SK-N-SH treated with all-trans-retinoic acid at 6 μM for 48 hours (cell line): Measurements from ENCODE around the gene SHF.

ENCODE experiments used
- ATAC-seq: fragments of 200-7000 bp; cut with Tn5 transposase; 3 replicates; pipeline ENCODE4 v1.9.1; 2020; ENCODE audit warnings: mild to moderate bottlenecking, moderate library complexity
- ARNTL ChIP-seq: fragments of 450-650 bp; formaldehyde crosslinking; IDR thresholded peaks from 2 replicates; pipeline ENCODE4 v1.5.0; 2020; ENCODE audit warnings: low read depth, mild to moderate bottlenecking, moderate library complexity, borderline replicate concordance
- BACH2 ChIP-seq: fragments of 250-450 bp; sonication (Bioruptor Pico); IDR thresholded peaks from 2 replicates; pipeline ENCODE4 v1.9.0; 2021; ENCODE audit warnings: mild to moderate bottlenecking, borderline replicate concordance
- CSRNP3 ChIP-seq: fragments of 250-450 bp; sonication (Bioruptor Pico); IDR thresholded peaks from 2 replicates; pipeline ENCODE4 v1.5.1; 2021; ENCODE audit warnings: mild to moderate bottlenecking, moderate library complexity
- GLIS3 ChIP-seq: fragments of 250-450 bp; sonication (Bioruptor Pico); IDR thresholded peaks from 2 replicates; pipeline ENCODE4 v1.5.0; 2020; ENCODE audit warnings: mild to moderate bottlenecking, moderate library complexity
- POU6F1 ChIP-seq: fragments of 250-450 bp; sonication (Bioruptor Pico); IDR thresholded peaks from 2 replicates; pipeline ENCODE4 v1.8.0; 2021; ENCODE audit warnings: low read depth, mild to moderate bottlenecking, moderate library complexity, borderline replicate concordance
- RARB ChIP-seq: fragments of 250-450 bp; sonication (Bioruptor Pico); IDR thresholded peaks from 2 replicates; pipeline ENCODE4 v1.8.0; 2021; ENCODE audit warnings: mild to moderate bottlenecking, moderate library complexity
- SNAI2 ChIP-seq: fragments of 250-450 bp; sonication (Bioruptor Pico); IDR thresholded peaks from 2 replicates; pipeline ENCODE4 v1.5.0; 2020; ENCODE audit warnings: mild to moderate bottlenecking, moderate library complexity
- TCF4 ChIP-seq: fragments of 250-450 bp; sonication (Bioruptor Pico); IDR thresholded peaks from 2 replicates; pipeline ENCODE4 v1.8.0; 2021; ENCODE audit warnings: mild to moderate bottlenecking, moderate library complexity, borderline replicate concordance
- TOX ChIP-seq: fragments of 250-450 bp; sonication (Bioruptor Pico); IDR thresholded peaks from 2 replicates; pipeline ENCODE4 v1.8.0; 2021; ENCODE audit warnings: mild to moderate bottlenecking, moderate library complexity, borderline replicate concordance
- TSHZ2 ChIP-seq: fragments of 250-450 bp; sonication (Bioruptor Pico); IDR thresholded peaks from 2 replicates; pipeline ENCODE4 v1.5.0; 2020; ENCODE audit warnings: mild to moderate bottlenecking, moderate library complexity
- ZFP3 ChIP-seq: fragments of 250-450 bp; sonication (Bioruptor Pico); IDR thresholded peaks from 2 replicates; pipeline ENCODE4 v1.5.0; 2020; ENCODE audit warnings: mild to moderate bottlenecking, moderate library complexity
- ZFP30 ChIP-seq: fragments of 450-650 bp; formaldehyde crosslinking; IDR thresholded peaks from 2 replicates; pipeline ENCODE4 v1.5.0; 2022; ENCODE audit warnings: mild to moderate bottlenecking, moderate library complexity
- ZNF565 ChIP-seq: fragments of 450-650 bp; formaldehyde crosslinking; conservative IDR thresholded peaks from 2 replicates; pipeline ENCODE4 v1.5.0; 2020; ENCODE audit warnings: low read depth, mild to moderate bottlenecking, moderate library complexity
- ZNF70 ChIP-seq: fragments of 450-650 bp; formaldehyde crosslinking; IDR thresholded peaks from 2 replicates; pipeline ENCODE4 v1.5.0; 2020; ENCODE audit warnings: mild to moderate bottlenecking, moderate library complexity
- ZNF8 ChIP-seq: fragments of 450-650 bp; formaldehyde crosslinking; IDR thresholded peaks from 2 replicates; pipeline ENCODE4 v1.5.0; 2020; ENCODE audit warnings: mild to moderate bottlenecking, moderate library complexity
- TF ChIP-seq, protein P1 (sequence below): fragments of 250-450 bp; sonication (Bioruptor Pico); IDR thresholded peaks from 2 replicates; pipeline ENCODE4 v1.8.0; 2020; ENCODE audit warnings: mild to moderate bottlenecking, moderate library complexity, borderline replicate concordance
- TF ChIP-seq, protein P2 (sequence below): fragments of 250-450 bp; sonication (Bioruptor Pico); IDR thresholded peaks from 2 replicates; pipeline ENCODE4 v1.5.1; 2020; ENCODE audit warnings: low read depth, mild to moderate bottlenecking, moderate library complexity

SHF gene

GRCh38 chr15:45117308-45118130 is 70.2 kb downstream of the SHF start:
- ATAC-seq, result peak; percentile 49
- TF ChIP-seq TSHZ2 (no peak), GLIS3 (CRISPR knock-in tag) (no peak), ZNF70 (CRISPR knock-in tag) (no peak), ARNTL (no peak), RARB (no peak), ZFP30 (CRISPR knock-in tag) (no peak), ZFP3 (CRISPR knock-in tag) (no peak), TOX (CRISPR knock-in tag) (no peak), ZNF565 (no peak), POU6F1 (CRISPR knock-in tag) (no peak), TCF4 (CRISPR knock-in tag) (no peak), ZNF8 (no peak), BACH2 (CRISPR knock-in tag) (no peak), CSRNP3 (CRISPR knock-in tag) (no peak), SNAI2 (CRISPR knock-in tag) (no peak)
- TF ChIP-seq, protein P1, sequence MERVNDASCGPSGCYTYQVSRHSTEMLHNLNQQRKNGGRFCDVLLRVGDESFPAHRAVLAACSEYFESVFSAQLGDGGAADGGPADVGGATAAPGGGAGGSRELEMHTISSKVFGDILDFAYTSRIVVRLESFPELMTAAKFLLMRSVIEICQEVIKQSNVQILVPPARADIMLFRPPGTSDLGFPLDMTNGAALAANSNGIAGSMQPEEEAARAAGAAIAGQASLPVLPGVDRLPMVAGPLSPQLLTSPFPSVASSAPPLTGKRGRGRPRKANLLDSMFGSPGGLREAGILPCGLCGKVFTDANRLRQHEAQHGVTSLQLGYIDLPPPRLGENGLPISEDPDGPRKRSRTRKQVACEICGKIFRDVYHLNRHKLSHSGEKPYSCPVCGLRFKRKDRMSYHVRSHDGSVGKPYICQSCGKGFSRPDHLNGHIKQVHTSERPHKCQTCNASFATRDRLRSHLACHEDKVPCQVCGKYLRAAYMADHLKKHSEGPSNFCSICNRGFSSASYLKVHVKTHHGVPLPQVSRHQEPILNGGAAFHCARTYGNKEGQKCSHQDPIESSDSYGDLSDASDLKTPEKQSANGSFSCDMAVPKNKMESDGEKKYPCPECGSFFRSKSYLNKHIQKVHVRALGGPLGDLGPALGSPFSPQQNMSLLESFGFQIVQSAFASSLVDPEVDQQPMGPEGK (CRISPR knock-in tag), result no peak
- TF ChIP-seq, protein P2, sequence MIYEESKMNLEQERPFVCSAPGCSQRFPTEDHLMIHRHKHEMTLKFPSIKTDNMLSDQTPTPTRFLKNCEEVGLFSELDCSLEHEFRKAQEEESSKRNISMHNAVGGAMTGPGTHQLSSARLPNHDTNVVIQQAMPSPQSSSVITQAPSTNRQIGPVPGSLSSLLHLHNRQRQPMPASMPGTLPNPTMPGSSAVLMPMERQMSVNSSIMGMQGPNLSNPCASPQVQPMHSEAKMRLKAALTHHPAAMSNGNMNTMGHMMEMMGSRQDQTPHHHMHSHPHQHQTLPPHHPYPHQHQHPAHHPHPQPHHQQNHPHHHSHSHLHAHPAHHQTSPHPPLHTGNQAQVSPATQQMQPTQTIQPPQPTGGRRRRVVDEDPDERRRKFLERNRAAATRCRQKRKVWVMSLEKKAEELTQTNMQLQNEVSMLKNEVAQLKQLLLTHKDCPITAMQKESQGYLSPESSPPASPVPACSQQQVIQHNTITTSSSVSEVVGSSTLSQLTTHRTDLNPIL (CRISPR knock-in tag), result no peak
